ENCODE data around the gene ABR.

Gene ABR

GRCh38 chr17:1012823-1013728 lies 166.7 kb downstream of the ABR start:
- H4K20me1 ChIP-seq (ENCODE audit: insufficient read depth, low read length), result no peaks in the 10 kb centered on the region; the same call in 1 of the 2 replicates
- no peaks in the 10 kb centered on the region for H3K4me1 ChIP-seq (ENCODE audit: insufficient read depth, low read length)
- H2AFZ ChIP-seq (ENCODE audit: low read depth, low read length), result no peak overlapping the region
- H3K9me3 ChIP-seq (ENCODE audit: insufficient read depth, low read length, severe bottlenecking), result no peaks in the 10 kb centered on the region
- H3K9ac ChIP-seq (ENCODE audit: low read depth, low read length), result no peak overlapping the region
- H3K27ac ChIP-seq (ENCODE audit: low read length), result no peak overlapping the region
- DNase-seq, result no peak
- H3K27me3 ChIP-seq (ENCODE audit: insufficient read depth, low read length, poor library complexity), result no peaks in the 10 kb centered on the region
- H3K79me2 ChIP-seq (ENCODE audit: insufficient read depth, low read length), result no peaks in the 10 kb centered on the region
- TF ChIP-seq EZH2 (IDR thresholded peaks at IDR 0.05; ENCODE audit: borderline replicate concordance, low read depth, low read length, severe bottlenecking), result no peak
- TF ChIP-seq CTCF (IDR thresholded peaks at IDR 0.05; ENCODE audit: borderline replicate concordance, extremely low read depth, low read length, poor library complexity, severe bottlenecking), result no peak
- peaks cover 30% of the 10 kb centered on the region for H3K36me3 ChIP-seq (ENCODE audit: insufficient read depth, low read length)
- no peak overlapping the region for H3K4me2 ChIP-seq (ENCODE audit: insufficient read depth, low read length)
- H3K4me3 ChIP-seq (ENCODE audit: low read depth in 1 of 2, low read length in 2 of 2), result no peak overlapping the region
- no peak for ATAC-seq (ENCODE audit: insufficient read depth, low read depth)

DNA sequence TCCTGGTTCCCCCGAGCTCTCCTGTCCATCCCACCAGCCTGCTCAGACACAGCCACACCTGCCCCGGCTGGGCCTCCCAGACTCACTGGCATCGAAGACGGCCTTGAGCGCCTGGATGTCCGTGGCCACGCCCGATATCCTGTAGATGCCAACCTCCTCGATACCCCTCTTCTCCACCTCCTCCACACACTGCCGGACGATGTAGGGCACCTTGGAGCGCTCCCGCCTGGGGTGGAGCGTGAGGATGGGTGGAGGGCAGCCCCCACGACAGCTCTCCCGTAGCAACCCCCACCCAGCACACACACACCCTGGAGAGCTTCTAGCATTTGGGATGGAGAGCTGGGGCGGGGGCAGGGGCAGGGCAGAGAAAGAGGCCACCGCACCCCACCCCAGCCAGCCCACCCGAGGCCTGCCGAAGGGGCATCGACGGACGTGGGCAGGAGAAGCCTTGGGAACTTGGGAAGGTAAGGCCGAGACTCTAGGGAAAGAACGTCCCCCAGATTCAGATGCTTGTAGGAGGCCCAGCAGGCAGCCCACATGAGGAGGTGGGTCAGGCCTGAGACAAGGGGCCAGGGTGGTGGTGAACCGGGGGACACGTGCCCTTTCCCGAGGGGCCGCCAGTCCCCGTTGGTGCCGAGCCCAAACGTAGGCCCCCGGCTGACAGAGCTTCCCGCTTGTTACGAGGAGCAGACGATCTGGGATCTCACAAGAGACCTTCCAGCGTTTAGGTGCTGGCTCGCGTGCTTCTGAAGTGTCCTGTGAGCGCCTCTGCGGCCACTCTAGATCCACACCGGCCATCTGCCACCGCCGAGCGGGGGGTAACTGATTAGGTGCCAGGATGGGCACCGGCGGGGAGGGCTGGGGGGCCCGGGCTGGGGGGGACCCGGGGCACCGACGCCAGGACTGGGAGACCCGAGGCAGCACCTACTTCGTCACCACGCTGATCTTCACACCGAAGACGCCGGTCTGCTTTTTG lies 167.7 kb downstream of the ABR start:
- no peak overlapping the region for H3K9ac ChIP-seq (ENCODE audit: low read depth, low read length)
- TF ChIP-seq EZH2 (IDR thresholded peaks at IDR 0.05; ENCODE audit: borderline replicate concordance, low read depth, low read length, severe bottlenecking) (no peak), CTCF (IDR thresholded peaks at IDR 0.05; ENCODE audit: borderline replicate concordance, extremely low read depth, low read length, poor library complexity, severe bottlenecking) (no peak)
- DNase-seq (no peak), ATAC-seq (ENCODE audit: insufficient read depth, low read depth) (no peak)
- H3K9me3 ChIP-seq (ENCODE audit: insufficient read depth, low read length, severe bottlenecking), result no peaks in the 10 kb centered on the region
- H3K27me3 ChIP-seq (ENCODE audit: insufficient read depth, low read length, poor library complexity), result no peaks in the 10 kb centered on the region
- H3K4me3 ChIP-seq (ENCODE audit: low read depth in 1 of 2, low read length in 2 of 2), result no peak overlapping the region
- no peak overlapping the region for H3K4me2 ChIP-seq (ENCODE audit: insufficient read depth, low read length)
- H3K79me2 ChIP-seq (ENCODE audit: insufficient read depth, low read length), result no peaks in the 10 kb centered on the region
- no peaks in the 10 kb centered on the region for H3K4me1 ChIP-seq (ENCODE audit: insufficient read depth, low read length)
- no peak overlapping the region for H2AFZ ChIP-seq (ENCODE audit: low read depth, low read length)
- H3K36me3 ChIP-seq (ENCODE audit: insufficient read depth, low read length), result peaks cover 39% of the 10 kb centered on the region
- no peak overlapping the region for H3K27ac ChIP-seq (ENCODE audit: low read length)
- H4K20me1 ChIP-seq (ENCODE audit: insufficient read depth, low read length), result no peaks in the 10 kb centered on the region; the same call in 1 of the 2 replicates

DNA sequence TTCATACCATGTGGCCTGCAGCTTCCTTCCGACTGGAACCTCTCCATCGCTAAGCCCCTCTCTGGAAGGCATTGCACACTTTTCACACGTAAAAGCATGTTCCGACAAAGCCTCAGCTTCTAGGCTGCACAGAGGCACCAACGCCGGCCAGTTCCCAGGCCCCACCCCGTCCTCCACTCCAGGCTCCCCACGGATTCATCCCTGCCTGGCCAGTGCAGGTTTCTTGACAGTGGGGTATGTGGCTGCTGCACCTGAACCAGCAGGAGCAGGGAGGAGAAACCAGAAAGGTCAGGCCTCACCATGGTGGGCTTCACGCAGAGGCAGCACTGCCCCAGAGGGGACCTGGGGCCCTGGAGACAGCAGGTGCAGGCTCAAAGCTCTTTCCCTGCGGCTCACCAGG lies 168.6 kb downstream of the ABR start:
- Histone ChIP-seq H3K9ac (ENCODE audit: low read depth, low read length) (no peak overlapping the region), H3K27ac (ENCODE audit: low read length) (no peak overlapping the region), H4K20me1 (ENCODE audit: insufficient read depth, low read length) (no peaks in the 10 kb centered on the region; the same call in 1 of the 2 replicates), H3K4me1 (ENCODE audit: insufficient read depth, low read length) (no peaks in the 10 kb centered on the region), H3K4me2 (ENCODE audit: insufficient read depth, low read length) (no peak overlapping the region), H3K9me3 (ENCODE audit: insufficient read depth, low read length, severe bottlenecking) (no peaks in the 10 kb centered on the region), H3K27me3 (ENCODE audit: insufficient read depth, low read length, poor library complexity) (no peaks in the 10 kb centered on the region), H3K4me3 (ENCODE audit: low read depth in 1 of 2, low read length in 2 of 2) (no peak overlapping the region), H3K36me3 (ENCODE audit: insufficient read depth, low read length) (peaks cover 44% of the 10 kb centered on the region), H3K79me2 (ENCODE audit: insufficient read depth, low read length) (no peaks in the 10 kb centered on the region), H2AFZ (ENCODE audit: low read depth, low read length) (no peak overlapping the region)
- DNase-seq, result no peak
- no peak for TF ChIP-seq EZH2 (IDR thresholded peaks at IDR 0.05; ENCODE audit: borderline replicate concordance, low read depth, low read length, severe bottlenecking)
- no peak for TF ChIP-seq CTCF (IDR thresholded peaks at IDR 0.05; ENCODE audit: borderline replicate concordance, extremely low read depth, low read length, poor library complexity, severe bottlenecking)
- no peak for ATAC-seq (ENCODE audit: insufficient read depth, low read depth)

All from DND-41 (cell line).